OCI-LY1 (cell line): ENCODE data around the gene ZDHHC23.

Source experiments
- H2AFZ ChIP-seq: fragments of 200-600 bp; sonication (generic), shearing (Covaris generic); 2 replicates; pipeline ENCODE4 v1.6.0; 2014; ENCODE audit warnings: antibody characterized with exemption, mild to moderate bottlenecking, low read length
- H3F3A ChIP-seq: fragments of 200-600 bp; sonication (generic), shearing (Covaris generic); 2 replicates; pipeline ENCODE4 v1.6.0; 2014; ENCODE audit warnings: mild to moderate bottlenecking, antibody characterized with exemption, low read length, moderate library complexity; ENCODE audit not compliant: insufficient read depth
- H3K27ac ChIP-seq: fragments of 200-600 bp; sonication (generic); 2 replicates; pipeline ENCODE4 v1.5.1; 2014; ENCODE audit warnings: low read length, mixed run types, mild to moderate bottlenecking, low read depth; ENCODE audit not compliant: poor library complexity, severe bottlenecking
- H3K27me3 ChIP-seq: fragments of 200-600 bp; sonication (generic); 2 replicates; pipeline ENCODE4 v1.6.0; 2014; ENCODE audit warnings: antibody characterized with exemption, mild to moderate bottlenecking, low read length, moderate library complexity; ENCODE audit not compliant: insufficient read depth
- H3K36me3 ChIP-seq: fragments of 200-600 bp; sonication (generic); 2 replicates; pipeline ENCODE4 v1.6.1; 2014; ENCODE audit warnings: mild to moderate bottlenecking, antibody characterized with exemption, low read length, moderate library complexity, mixed read lengths; ENCODE audit not compliant: insufficient read depth
- H3K4me1 ChIP-seq: fragments of 200-600 bp; sonication (generic); 2 replicates; pipeline ENCODE4 v1.5.1; 2014; ENCODE audit warnings: mild to moderate bottlenecking, low read length, moderate library complexity; ENCODE audit not compliant: insufficient read depth, severe bottlenecking
- H3K4me2 ChIP-seq: fragments of 200-600 bp; sonication (generic), shearing (Covaris generic); 2 replicates; pipeline ENCODE4 v1.6.1; 2014; ENCODE audit warnings: low read length
- H3K4me3 ChIP-seq: fragments of 200-600 bp; sonication (generic); 2 replicates; pipeline ENCODE4 v1.5.1; 2014; ENCODE audit warnings: low read length, low read depth, mild to moderate bottlenecking, mixed read lengths; ENCODE audit not compliant: poor library complexity, severe bottlenecking
- H3K79me2 ChIP-seq: fragments of 200-600 bp; shearing (Covaris generic); 2 replicates; pipeline ENCODE4 v1.6.1; 2016; ENCODE audit warnings: mixed run types, low read length, mixed read lengths; ENCODE audit not compliant: insufficient read depth
- H3K9ac ChIP-seq: fragments of 200-600 bp; sonication (generic), shearing (Covaris generic); 2 replicates; pipeline ENCODE4 v1.6.1; 2014; ENCODE audit warnings: mild to moderate bottlenecking, low read length, mixed read lengths
- H3K9me2 ChIP-seq: fragments of 200-600 bp; sonication (generic), shearing (Covaris generic); 2 replicates; pipeline ENCODE4 v1.6.1; 2014; ENCODE audit warnings: low read depth, mild to moderate bottlenecking, low read length, mixed read lengths
- H3K9me3 ChIP-seq: fragments of 200-600 bp; shearing (Covaris generic); 2 replicates; pipeline ENCODE4 v1.6.1; 2014; ENCODE audit warnings: low read length, mixed read lengths
- H4K20me1 ChIP-seq: fragments of 200-600 bp; sonication (generic), shearing (Covaris generic); 2 replicates; pipeline ENCODE4 v1.6.0; 2016; ENCODE audit warnings: mild to moderate bottlenecking, low read length; ENCODE audit not compliant: insufficient read depth
- CTCF ChIP-seq: fragments of 200-600 bp; sonication (generic), shearing (Covaris generic); IDR thresholded peaks from 2 replicates; pipeline ENCODE4 v1.5.1; 2017; ENCODE audit warnings: mild to moderate bottlenecking, antibody characterized with exemption, low read length, moderate library complexity, mixed read lengths
- EZH2 ChIP-seq: fragments of 200-600 bp; sonication (generic), shearing (Covaris generic); IDR thresholded peaks from 2 replicates; pipeline ENCODE4 v1.8.0; 2017; ENCODE audit warnings: borderline replicate concordance, mixed run types, mild to moderate bottlenecking, antibody characterized with exemption, low read length, moderate library complexity, mixed read lengths

The ZDHHC23 gene

GRCh38 chr3:114005481-114005880, 57.7 kb downstream of the ZDHHC23 start:
- Histone ChIP-seq H3K4me2 (peak overlapping the region; percentile 72), H4K20me1 (no peaks in the 10 kb centered on the region), H3K4me3 (peak overlapping the region; percentile 47), H3F3A (0 out of 2 replicates have a peak, but pooled peaks cover 5% of the 10 kb centered on the region), H3K27ac (peak overlapping the region; percentile 96), H3K9me3 (no peaks in the 10 kb centered on the region), H3K79me2 (no peaks in the 10 kb centered on the region), H3K9me2 (no peaks in the 10 kb centered on the region), H3K9ac (peak overlapping the region; percentile 46; the same call in 1 of the 2 replicates), H3K36me3 (no peaks in the 10 kb centered on the region), H3K27me3 (no peaks in the 10 kb centered on the region), H2AFZ (no peak overlapping the region), H3K4me1 (peaks cover 66% of the 10 kb centered on the region)
- no peak for TF ChIP-seq EZH2
- peak; percentile 54; the same call in 1 of the 2 replicates for TF ChIP-seq CTCF

DNA sequence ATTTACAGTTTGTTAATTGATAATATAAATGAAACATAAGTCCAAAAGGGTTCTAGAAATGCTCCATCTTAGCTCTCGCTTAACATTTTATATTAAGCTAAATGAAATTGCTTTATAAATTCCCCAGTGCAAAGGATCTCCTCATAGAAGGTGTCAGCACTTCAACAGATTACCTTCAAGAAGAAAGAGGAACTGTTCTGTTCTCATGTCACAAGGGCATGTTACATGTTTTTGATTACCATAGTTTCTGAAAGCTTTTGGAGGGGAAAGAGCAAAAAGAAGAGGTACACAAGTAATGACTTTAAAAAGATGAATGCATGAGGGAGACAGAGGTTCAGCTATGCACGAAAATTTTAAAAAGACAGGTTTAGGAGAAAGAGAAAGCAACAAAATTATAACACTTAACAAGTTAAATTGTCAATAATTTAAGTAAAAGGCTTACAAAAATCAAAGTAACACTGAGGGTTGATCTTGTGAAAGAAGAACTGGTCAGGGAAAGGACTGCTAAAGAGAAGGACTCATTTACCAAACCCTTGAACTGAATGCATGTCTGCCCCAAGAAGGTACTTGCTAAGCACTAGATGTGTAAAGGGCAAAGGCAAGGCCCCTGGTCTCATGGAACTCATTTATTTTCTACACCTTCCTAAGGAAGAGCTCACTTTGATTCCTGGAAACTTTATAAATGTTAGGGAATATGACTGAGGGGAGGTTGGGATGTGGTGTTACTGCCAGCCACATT, 63.4 kb downstream of the ZDHHC23 start:
- TF ChIP-seq CTCF: no peak
- no peak for TF ChIP-seq EZH2
- Histone ChIP-seq H3K27me3 (no peaks in the 10 kb centered on the region), H3K36me3 (no peaks in the 10 kb centered on the region), H3K4me2 (peak overlapping the region; percentile 76), H3K4me1 (peaks cover 56% of the 10 kb centered on the region), H4K20me1 (no peaks in the 10 kb centered on the region), H3K27ac (peak overlapping the region; percentile 81), H3K79me2 (no peaks in the 10 kb centered on the region), H3K9me2 (no peaks in the 10 kb centered on the region), H3K4me3 (peak overlapping the region; percentile 59), H3K9me3 (no peaks in the 10 kb centered on the region), H3K9ac (peak overlapping the region; percentile 59; the same call in 1 of the 2 replicates), H2AFZ (peak overlapping the region; percentile 21; the same call in 1 of the 2 replicates), H3F3A (0 out of 2 replicates have a peak, but pooled peaks cover 5% of the 10 kb centered on the region)
